Caco-2 (cell line): ENCODE measurements around the gene TRIM46. TPM values are rescaled to one million over a fixed set of nuclear protein-coding genes. Genes with fewer than 3 reads are reported as not detected.

Experiments
- BruUV-seq: library from RNA; stranded (reverse); fragments of 400-500 nt; replicated peaks from 2 replicates; lab custom pipeline; 2021; lab: Mats Ljungman, UMichigan
- CTCF ChIA-PET: fragments of 300-600 bp; sonication (Branson Sonifier 250); formaldehyde crosslinking; loops from one replicate; lab custom pipeline; 2022; ENCODE audit warnings: antibody characterized with exemption; lab: Charles Lee
- POLR2A ChIA-PET: fragments of 300-600 bp; sonication (Branson Sonifier 250); formaldehyde crosslinking; loops from one replicate; lab custom pipeline; 2022; ENCODE audit warnings: antibody characterized with exemption; lab: Charles Lee
- DNase-seq, 2 experiments: peaks; one replicate each; pipeline versions ENCODE4 v3.0.0 to v3.0.0-alpha.2; 2020 to 2022
- H3K27me3 ChIP-seq: replicated peaks from 2 replicates; pipeline ENCODE4 v1.6.0; 2011; ENCODE audit warnings: low read length; ENCODE audit not compliant: control insufficient read depth, insufficient read depth
- H3K36me3 ChIP-seq: 2 replicates; pipeline ENCODE4 v1.5.1; 2011; ENCODE audit warnings: low read length; ENCODE audit not compliant: control insufficient read depth, insufficient read depth
- H3K4me1 ChIP-seq: fragments of 250-450 bp; sonication (Bioruptor Pico); 2 replicates; pipeline ENCODE4 v1.5.1; 2020; ENCODE audit warnings: mild to moderate bottlenecking
- H3K4me3 ChIP-seq: 2 replicates; pipeline ENCODE4 v1.5.1; 2011; ENCODE audit warnings: low read depth, mild to moderate bottlenecking, control low read depth, low read length
- H3K9me3 ChIP-seq: fragments of 250-450 bp; sonication (Bioruptor Pico); 2 replicates; pipeline ENCODE4 v1.5.1; 2020; ENCODE audit warnings: mild to moderate bottlenecking, moderate library complexity
- H3K27ac Mint-ChIP-seq: one replicate; pipeline ENCODE4 v1.8.0; 2022; ENCODE audit warnings: mixed read lengths; ENCODE audit not compliant: unreplicated experiment
- H3K27me3 Mint-ChIP-seq: one replicate; pipeline ENCODE4 v1.8.0; 2022; ENCODE audit warnings: mixed read lengths; ENCODE audit not compliant: insufficient read depth, unreplicated experiment
- H3K36me3 Mint-ChIP-seq: one replicate; pipeline ENCODE4 v1.8.0; 2022; ENCODE audit warnings: mild to moderate bottlenecking, mixed read lengths; ENCODE audit not compliant: insufficient read depth, unreplicated experiment
- H3K4me1 Mint-ChIP-seq: one replicate; pipeline ENCODE4 v1.8.0; 2022; ENCODE audit warnings: low read depth, mixed read lengths; ENCODE audit not compliant: unreplicated experiment
- H3K4me3 Mint-ChIP-seq: one replicate; pipeline ENCODE4 v1.8.0; 2022; ENCODE audit warnings: mild to moderate bottlenecking, moderate library complexity, mixed read lengths; ENCODE audit not compliant: unreplicated experiment
- H3K9me3 Mint-ChIP-seq: one replicate; pipeline ENCODE4 v1.8.0; 2022; ENCODE audit warnings: mixed read lengths; ENCODE audit not compliant: unreplicated experiment
- intact Hi-C: fragments of 100-400 bp; cut with micrococcal nuclease; formaldehyde crosslinking; loops from one replicate; pipeline ENCODE4 v1.10.0; 2022; ENCODE audit not compliant: unreplicated experiment
- total RNA-seq: library from RNA; stranded (reverse); gene quantifications from 2 replicates; pipeline ENCODE4 v1.2.3, GENCODE V29; 2022
- TF ChIP-seq, protein P1 (sequence below), 2 experiments: fragments of 200-600 bp in 1 of 2; IDR thresholded peaks; 1 replicate in 1 of 2; 2 replicates in 1 of 2; pipeline versions ENCODE4 v1.5.1 to v1.8.0; 2011 to 2022; ENCODE audit warnings: antibody characterized with exemption in 1 of 2, control low read depth in 1 of 2, inconsistent platforms in 1 of 2, low read depth in 1 of 2, low read length in 1 of 2, mild to moderate bottlenecking in 1 of 2, moderate library complexity in 1 of 2; ENCODE audit not compliant: insufficient read depth in 1 of 2, severe bottlenecking in 1 of 2, unreplicated experiment in 1 of 2

The TRIM46 gene
- total RNA-seq, 1 experiment from 2014 or later: 0.11 TPM

DNA sequence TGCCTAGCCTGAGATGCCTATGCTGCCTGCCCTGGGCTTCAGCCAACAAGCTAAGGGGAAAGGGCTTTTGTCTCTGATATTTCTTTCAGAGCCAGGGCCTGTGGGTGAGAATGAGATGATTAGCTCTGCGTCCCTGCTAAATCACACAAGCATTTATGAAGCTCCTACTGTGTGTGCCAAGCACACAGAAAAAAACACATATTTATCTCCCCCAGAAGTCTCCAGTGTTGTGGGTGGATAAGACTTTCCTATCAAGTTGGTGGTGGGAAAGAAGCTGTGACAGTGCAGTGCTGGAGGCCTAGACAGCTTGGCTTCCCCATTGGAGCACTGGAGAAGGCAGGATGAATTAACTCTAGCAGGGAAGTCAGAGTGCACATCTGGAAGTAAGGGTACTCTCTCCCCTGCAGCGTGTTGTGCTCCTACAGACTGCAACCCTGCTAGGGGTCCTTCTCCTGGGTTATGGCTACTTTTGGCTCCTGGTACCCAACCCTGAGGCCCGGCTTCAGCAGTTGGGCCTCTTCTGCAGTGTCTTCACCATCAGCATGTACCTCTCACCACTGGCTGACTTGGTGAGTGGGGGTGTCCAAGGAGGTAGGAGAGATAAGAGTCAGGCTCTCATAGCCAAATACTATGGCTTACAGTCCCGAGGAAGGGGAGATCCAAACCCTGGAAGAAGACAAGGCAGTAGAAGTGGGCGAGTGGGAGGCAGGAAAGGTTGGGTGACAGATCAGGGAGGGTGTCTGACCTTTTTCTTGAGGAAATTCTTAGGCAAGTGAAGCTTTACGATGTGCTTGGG is 36.3 kb upstream of the TRIM46 start:
- H3K27me3 ChIP-seq: no peaks in the 10 kb centered on the region
- TF ChIP-seq, protein P1, sequence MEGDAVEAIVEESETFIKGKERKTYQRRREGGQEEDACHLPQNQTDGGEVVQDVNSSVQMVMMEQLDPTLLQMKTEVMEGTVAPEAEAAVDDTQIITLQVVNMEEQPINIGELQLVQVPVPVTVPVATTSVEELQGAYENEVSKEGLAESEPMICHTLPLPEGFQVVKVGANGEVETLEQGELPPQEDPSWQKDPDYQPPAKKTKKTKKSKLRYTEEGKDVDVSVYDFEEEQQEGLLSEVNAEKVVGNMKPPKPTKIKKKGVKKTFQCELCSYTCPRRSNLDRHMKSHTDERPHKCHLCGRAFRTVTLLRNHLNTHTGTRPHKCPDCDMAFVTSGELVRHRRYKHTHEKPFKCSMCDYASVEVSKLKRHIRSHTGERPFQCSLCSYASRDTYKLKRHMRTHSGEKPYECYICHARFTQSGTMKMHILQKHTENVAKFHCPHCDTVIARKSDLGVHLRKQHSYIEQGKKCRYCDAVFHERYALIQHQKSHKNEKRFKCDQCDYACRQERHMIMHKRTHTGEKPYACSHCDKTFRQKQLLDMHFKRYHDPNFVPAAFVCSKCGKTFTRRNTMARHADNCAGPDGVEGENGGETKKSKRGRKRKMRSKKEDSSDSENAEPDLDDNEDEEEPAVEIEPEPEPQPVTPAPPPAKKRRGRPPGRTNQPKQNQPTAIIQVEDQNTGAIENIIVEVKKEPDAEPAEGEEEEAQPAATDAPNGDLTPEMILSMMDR (IDR thresholded peaks at IDR 0.05; ENCODE audit: insufficient read depth in 1 of 2, low read depth in 1 of 2, low read length in 1 of 2, severe bottlenecking in 1 of 2, unreplicated experiment in 1 of 2): no peak
- BruUV-seq: no TSS peak
- no peak for DNase-seq
- Mint-ChIP-seq H3K36me3 (peaks cover 51% of the 10 kb centered on the region), H3K27ac (peak overlapping the region; percentile 86), H3K27me3 (no peaks in the 10 kb centered on the region), H3K9me3 (no peaks in the 10 kb centered on the region), H3K4me3 (peak overlapping the region; percentile 81), H3K4me1 (peaks cover 11% of the 10 kb centered on the region)
- ChIA-PET CTCF (interaction anchor here (1.4 kb wide), 1 partner anchor 30 kb away, joined by 4 read pairs; no protein-coding TSS in a partner anchor), POLR2A (interaction anchor here (0.5 to 1.6 kb wide), 2 partner anchors 16 to 797 kb away, joined by 3 read pairs; partner anchors contain the start of gene KHDC4)
- no peaks in the 10 kb centered on the region for H3K9me3 ChIP-seq
- intact Hi-C loops: no loop called here
- H3K4me3 ChIP-seq: peak overlapping the region; percentile 29
- peaks cover 9% of the 10 kb centered on the region for H3K4me1 ChIP-seq
- peaks cover 11% of the 10 kb centered on the region for H3K36me3 ChIP-seq

DNA sequence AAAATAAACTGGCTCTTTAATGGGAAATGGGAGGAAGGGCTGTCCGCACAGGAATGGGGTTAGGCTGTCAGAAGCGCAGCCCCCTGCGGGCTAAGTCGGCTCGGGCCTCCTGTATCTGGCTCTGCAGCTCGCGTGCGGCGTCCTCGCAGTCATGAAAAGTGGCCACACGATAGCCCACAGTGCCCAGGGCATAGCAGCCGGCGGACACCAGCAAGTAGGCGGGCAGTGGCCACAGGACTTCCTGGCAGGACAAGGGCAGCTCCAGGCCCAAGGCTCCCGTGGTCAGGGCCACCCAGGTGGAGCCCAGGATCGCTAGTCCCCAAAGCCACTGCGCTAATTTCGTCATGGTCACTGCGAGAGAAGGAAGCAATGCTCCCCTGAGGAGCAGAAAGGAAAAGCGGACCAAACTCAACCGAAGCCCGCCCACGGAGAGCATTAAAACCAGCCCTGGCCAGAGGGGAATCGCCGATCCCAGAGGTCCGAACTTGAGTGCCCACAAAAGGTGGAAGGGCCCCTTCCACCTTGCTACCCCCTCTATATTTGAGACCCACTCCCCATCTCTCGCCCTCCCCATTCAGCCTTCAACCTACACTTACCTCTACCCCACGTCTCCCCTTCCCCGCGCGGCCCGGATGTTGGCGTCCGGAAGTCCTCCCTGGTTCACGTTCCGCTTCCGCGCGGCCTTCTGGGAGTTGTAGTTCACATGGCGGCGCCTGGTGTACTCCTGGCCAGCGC is 33.6 kb upstream of the TRIM46 start, which contains the start of gene DPM3:
TSS of gene DPM3 (minus strand) at position 637 of the 735 bp plus-strand sequence. CDS start at position 346, 291 bp downstream.
- H3K4me1 Mint-ChIP-seq: no peaks in the 10 kb centered on the region
- ChIA-PET CTCF (interaction anchor here (0.9 kb wide), 2 partner anchors 33 to 49 kb away, joined by 3 to 4 read pairs; partner anchors contain the start of gene KRTCAP2), POLR2A (no interaction called here)
- intact Hi-C loops: loop anchor here (1.0 kb wide), 1 partner anchor 46 kb away; no protein-coding TSS in a partner anchor
- H3K4me3 ChIP-seq: peak within 1 kb of the TSS; percentile 78
- H3K9me3 Mint-ChIP-seq: no peaks in the 10 kb centered on the region
- H3K4me1 ChIP-seq: no peaks in the 10 kb centered on the region
- no peaks in the 10 kb centered on the region for H3K9me3 ChIP-seq
- DNase-seq: peak; percentile 84 to 87
- TF ChIP-seq, protein P1 (IDR thresholded peaks at IDR 0.05; ENCODE audit: insufficient read depth in 1 of 2, low read depth in 1 of 2, low read length in 1 of 2, severe bottlenecking in 1 of 2, unreplicated experiment in 1 of 2): no peak
- H3K27me3 Mint-ChIP-seq: no peaks in the 10 kb centered on the region
- peaks cover 2% of the 10 kb centered on the region; the same call in 1 of the 2 replicates for H3K36me3 ChIP-seq
- TSS peak; percentile 72 for BruUV-seq
- H3K27me3 ChIP-seq: no peaks in the 10 kb centered on the region
- peaks cover 32% of the 10 kb centered on the region for H3K36me3 Mint-ChIP-seq
- H3K27ac Mint-ChIP-seq: peak within 1 kb of the TSS; percentile 95
- peak within 1 kb of the TSS; percentile 89 for H3K4me3 Mint-ChIP-seq

DNA sequence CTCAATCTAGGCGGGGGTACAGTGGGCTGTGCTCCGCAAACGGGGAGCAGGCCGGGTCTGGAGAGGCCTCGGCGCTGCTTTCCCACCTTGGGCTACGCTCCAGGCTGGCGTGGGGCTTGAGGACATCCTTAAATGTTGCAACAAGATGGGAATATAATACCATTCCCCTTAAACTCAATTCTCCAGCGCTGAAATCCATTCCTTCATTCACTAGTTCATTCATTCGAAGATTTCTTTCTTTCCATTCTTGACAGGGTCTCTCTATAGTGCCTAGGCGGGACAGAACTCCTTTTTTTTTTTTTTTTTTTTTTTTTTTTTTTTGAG is 33.1 kb upstream of the TRIM46 start:
- CTCF ChIA-PET: interaction anchor here (0.9 kb wide), 2 partner anchors 32 to 49 kb away, joined by 3 to 4 read pairs; partner anchors contain the start of gene KRTCAP2
- no TSS peak for BruUV-seq

More for the DNA sequence above, 33.1 kb upstream of the TRIM46 start:
- TF ChIP-seq, protein P1 (IDR thresholded peaks at IDR 0.05; ENCODE audit: insufficient read depth in 1 of 2, low read depth in 1 of 2, low read length in 1 of 2, severe bottlenecking in 1 of 2, unreplicated experiment in 1 of 2): no peak
- H3K4me1 Mint-ChIP-seq: no peaks in the 10 kb centered on the region
- peak overlapping the region; percentile 78 for H3K4me3 ChIP-seq
- H3K4me1 ChIP-seq: no peaks in the 10 kb centered on the region
- POLR2A ChIA-PET: no interaction called here
- intact Hi-C loops: loop anchor here (1.0 kb wide), 1 partner anchor 46 kb away; no protein-coding TSS in a partner anchor
- H3K9me3 Mint-ChIP-seq: no peaks in the 10 kb centered on the region
- H3K9me3 ChIP-seq: no peaks in the 10 kb centered on the region
- H3K36me3 Mint-ChIP-seq: peaks cover 27% of the 10 kb centered on the region
- DNase-seq: no peak
- peaks cover 2% of the 10 kb centered on the region; the same call in 1 of the 2 replicates for H3K36me3 ChIP-seq
- peak overlapping the region; percentile 95 for H3K27ac Mint-ChIP-seq
- peak overlapping the region; percentile 89 for H3K4me3 Mint-ChIP-seq
- no peaks in the 10 kb centered on the region for H3K27me3 Mint-ChIP-seq
- no peaks in the 10 kb centered on the region for H3K27me3 ChIP-seq
